Trophoblast cell (in vitro differentiated cells and primary cell): ENCODE results near the gene CCNL2.

Source experiments
- DNase-seq, 2 donors: peaks; one replicate each; pipeline ENCODE4 v3.0.0-alpha.2; 2016
- H2AFZ ChIP-seq: 2 replicates; pipeline ENCODE4 v1.6.1; 2013; ENCODE audit warnings: low read length, moderate library complexity, mild to moderate bottlenecking; ENCODE audit not compliant: insufficient read depth, poor library complexity
- H2AK5ac ChIP-seq: 2 replicates; pipeline ENCODE4 v1.6.1; 2013; ENCODE audit warnings: mild to moderate bottlenecking, low read length
- H2BK120ac ChIP-seq: 2 replicates; pipeline ENCODE4 v1.6.1; 2013; ENCODE audit warnings: low read length, mild to moderate bottlenecking, moderate library complexity; ENCODE audit not compliant: insufficient read depth, poor library complexity
- H2BK12ac ChIP-seq: 2 replicates; pipeline ENCODE4 v1.6.1; 2013; ENCODE audit warnings: mild to moderate bottlenecking, low read length, moderate library complexity
- H2BK5ac ChIP-seq: 2 replicates; pipeline ENCODE4 v1.6.1; 2013; ENCODE audit warnings: low read length, low read depth, moderate library complexity, mild to moderate bottlenecking; ENCODE audit not compliant: poor library complexity
- H3K14ac ChIP-seq: 2 replicates; pipeline ENCODE4 v1.6.1; 2013; ENCODE audit warnings: mild to moderate bottlenecking, low read length
- H3K18ac ChIP-seq: 2 replicates; pipeline ENCODE4 v1.6.1; 2013; ENCODE audit warnings: mild to moderate bottlenecking, low read length
- H3K23ac ChIP-seq: 2 replicates; pipeline ENCODE4 v1.6.1; 2013; ENCODE audit warnings: low read length
- H3K27ac ChIP-seq: 2 replicates; pipeline ENCODE4 v1.5.1; 2013; ENCODE audit warnings: low read depth, mild to moderate bottlenecking, inconsistent platforms, low read length, moderate library complexity
- H3K27me3 ChIP-seq: 2 replicates; pipeline ENCODE4 v1.6.1; 2013; ENCODE audit warnings: inconsistent platforms, mild to moderate bottlenecking, low read length, moderate library complexity; ENCODE audit not compliant: insufficient read depth
- H3K36me3 ChIP-seq, 2 experiments: 1 replicate in 1 of 2; 2 replicates in 1 of 2; pipeline ENCODE4 v1.6.1; 2013; ENCODE audit warnings: low read length in 2 of 2, mild to moderate bottlenecking in 2 of 2, moderate library complexity in 1 of 2; ENCODE audit not compliant: insufficient read depth in 2 of 2, control insufficient read depth in 1 of 2
- H3K4ac ChIP-seq: 2 replicates; pipeline ENCODE4 v1.6.1; 2013; ENCODE audit warnings: low read depth, mild to moderate bottlenecking, low read length, moderate library complexity
- H3K4me1 ChIP-seq, 2 experiments: 1 replicate in 1 of 2; 2 replicates in 1 of 2; pipeline ENCODE4 v1.6.1; 2013; ENCODE audit warnings: low read length in 2 of 2, mild to moderate bottlenecking in 2 of 2, moderate library complexity in 1 of 2; ENCODE audit not compliant: insufficient read depth in 2 of 2, control insufficient read depth in 1 of 2
- H3K4me2 ChIP-seq: 2 replicates; pipeline ENCODE4 v1.6.1; 2013; ENCODE audit warnings: inconsistent platforms, mild to moderate bottlenecking, low read length, moderate library complexity
- H3K4me3 ChIP-seq: 2 replicates; pipeline ENCODE4 v1.5.1; 2013; ENCODE audit warnings: mild to moderate bottlenecking, low read depth, low read length, inconsistent platforms
- H3K79me1 ChIP-seq: one replicate; pipeline ENCODE4 v1.6.1; 2013; ENCODE audit warnings: low read length
- H3K79me2 ChIP-seq: 2 replicates; pipeline ENCODE4 v1.6.1; 2013; ENCODE audit warnings: low read length, mild to moderate bottlenecking; ENCODE audit not compliant: control insufficient read depth, insufficient read depth, poor library complexity
- H3K9ac ChIP-seq: 2 replicates; pipeline ENCODE4 v1.6.1; 2013; ENCODE audit warnings: mild to moderate bottlenecking, low read length
- H3K9me3 ChIP-seq: 2 replicates; pipeline ENCODE4 v1.6.1; 2013; ENCODE audit warnings: low read depth, mild to moderate bottlenecking, control low read depth, inconsistent platforms, low read length; ENCODE audit not compliant: insufficient read depth
- H4K12ac ChIP-seq: 2 replicates; pipeline ENCODE4 v1.6.1; 2013; ENCODE audit warnings: low read depth, mild to moderate bottlenecking, low read length, moderate library complexity
- H4K8ac ChIP-seq: 2 replicates; pipeline ENCODE4 v1.6.1; 2013; ENCODE audit warnings: low read depth, mild to moderate bottlenecking, low read length, moderate library complexity
- H4K91ac ChIP-seq: one replicate; pipeline ENCODE4 v1.6.1; 2013; ENCODE audit warnings: low read depth, mild to moderate bottlenecking, low read length, moderate library complexity
- WGBS: extraction: QIAGEN DNeasy Blood & Tissue Kit; methylation state at CpG from one replicate; pipeline ENCODE4 v1.1.7; 2013; ENCODE audit warnings: missing lambda C conversion rate; ENCODE audit not compliant: insufficient read length, insufficient coverage; ENCODE audit errors: extremely low coverage; 5-methylcytosine and 5-hydroxymethylcytosine counted together

Gene CCNL2

GRCh38 chr1:1427106-1427819 lies 28.1 kb upstream of the CCNL2 start:
- no peak overlapping the region for H2AK5ac ChIP-seq
- H3K9ac ChIP-seq = no peak overlapping the region
- H3K4me3 ChIP-seq = peak overlapping the region; percentile 63
- peaks cover 7% of the 10 kb centered on the region for H3K79me2 ChIP-seq
- H4K91ac ChIP-seq = peak overlapping the region; percentile 91
- H4K8ac ChIP-seq = peak overlapping the region; percentile 73
- DNase-seq = peak in 1 of 2 donors; percentile 26
- no peak overlapping the region for H3K27ac ChIP-seq
- H3K27me3 ChIP-seq = no peaks in the 10 kb centered on the region
- peaks cover 45 to 48% of the 10 kb centered on the region in 2 experiments for H3K4me1 ChIP-seq
- no peaks in the 10 kb centered on the region for H3K9me3 ChIP-seq
- H4K12ac ChIP-seq = peak overlapping the region; percentile 57
- no peak overlapping the region for H2BK12ac ChIP-seq
- no peak overlapping the region for H3K23ac ChIP-seq
- WGBS = 100% methylated on average over 2 of the region's 66 CpGs
- peak overlapping the region; percentile 37 for H2BK120ac ChIP-seq
- H3K36me3 ChIP-seq = no peaks in the 10 kb centered on the region
- no peak overlapping the region for H2AFZ ChIP-seq
- H3K79me1 ChIP-seq = peaks cover 39% of the 10 kb centered on the region
- peak overlapping the region; percentile 25 for H2BK5ac ChIP-seq
- peak overlapping the region; percentile 77 for H3K14ac ChIP-seq
- H3K4me2 ChIP-seq = peak overlapping the region; percentile 61
- H3K4ac ChIP-seq = peak overlapping the region; percentile 61
- H3K18ac ChIP-seq = peak overlapping the region; percentile 72

GRCh38 chr1:1426496-1427105 lies 27.5 kb upstream of the CCNL2 start:
- Histone ChIP-seq H3K4me2 (no peak overlapping the region), H3K27me3 (no peaks in the 10 kb centered on the region), H3K18ac (no peak overlapping the region), H3K14ac (no peak overlapping the region), H2AFZ (no peak overlapping the region), H3K9ac (no peak overlapping the region), H3K9me3 (no peaks in the 10 kb centered on the region), H2AK5ac (peak overlapping the region; percentile 32), H3K23ac (no peak overlapping the region), H3K4me3 (no peak overlapping the region), H3K79me1 (peaks cover 39% of the 10 kb centered on the region), H2BK5ac (no peak overlapping the region), H3K79me2 (peaks cover 7% of the 10 kb centered on the region), H4K91ac (peak overlapping the region; percentile 63), H2BK120ac (no peak overlapping the region), H3K4ac (no peak overlapping the region), H3K27ac (no peak overlapping the region), H2BK12ac (peak overlapping the region; percentile 56), H3K4me1 (peaks cover 44 to 47% of the 10 kb centered on the region in 2 experiments), H3K36me3 (no peaks in the 10 kb centered on the region), H4K12ac (no peak overlapping the region), H4K8ac (no peak overlapping the region)
- WGBS = no CpG with 5 or more reads among the region's 19 CpGs
- no peak for DNase-seq

- Histone ChIP-seq H4K8ac (peak overlapping the region; percentile 26), H3K27me3 (no peaks in the 10 kb centered on the region), H3K79me1 (peaks cover 40% of the 10 kb centered on the region), H3K4me3 (no peak overlapping the region), H3K4me1 (peaks cover 43 to 47% of the 10 kb centered on the region in 2 experiments), H3K79me2 (peaks cover 9% of the 10 kb centered on the region), H3K9ac (no peak overlapping the region), H4K12ac (peak overlapping the region; percentile 37), H2BK120ac (no peak overlapping the region), H3K23ac (no peak overlapping the region), H3K18ac (peak overlapping the region; percentile 17), H2BK5ac (no peak overlapping the region), H2BK12ac (peak overlapping the region; percentile 64), H3K4ac (no peak overlapping the region), H3K4me2 (no peak overlapping the region), H3K36me3 (no peaks in the 10 kb centered on the region), H3K27ac (no peak overlapping the region), H3K14ac (peak overlapping the region; percentile 20), H2AK5ac (peak overlapping the region; percentile 96), H2AFZ (no peak overlapping the region), H4K91ac (peak overlapping the region; percentile 63), H3K9me3 (no peaks in the 10 kb centered on the region)
- no CpG with 5 or more reads among the region's 33 CpGs for WGBS
- no peak for DNase-seq
These were observed 26.8 kb upstream of the CCNL2 start for GRCh38 chr1:1425753-1426495.

GRCh38 chr1:1425426-1425752 lies 26.3 kb upstream of the CCNL2 start:
- WGBS = no CpG with 5 or more reads among the region's 12 CpGs
- no peak overlapping the region for H3K4me3 ChIP-seq
- H4K91ac ChIP-seq = peak overlapping the region; percentile 30

More at GRCh38 chr1:1425426-1425752, 26.3 kb upstream of the CCNL2 start:
- H3K14ac ChIP-seq = no peak overlapping the region
- H3K79me2 ChIP-seq = peaks cover 9% of the 10 kb centered on the region
- peak overlapping the region; percentile 42 for H2BK120ac ChIP-seq
- H2AK5ac ChIP-seq = no peak overlapping the region
- no peak overlapping the region for H3K23ac ChIP-seq
- no peak overlapping the region for H3K27ac ChIP-seq
- H2AFZ ChIP-seq = no peak overlapping the region
- DNase-seq = no peak
- peaks cover 43 to 47% of the 10 kb centered on the region in 2 experiments for H3K4me1 ChIP-seq
- H4K8ac ChIP-seq = peak overlapping the region; percentile 43
- peaks cover 39% of the 10 kb centered on the region for H3K79me1 ChIP-seq
- no peak overlapping the region for H3K9ac ChIP-seq
- H2BK5ac ChIP-seq = no peak overlapping the region
- H3K36me3 ChIP-seq = no peaks in the 10 kb centered on the region
- no peak overlapping the region for H3K4ac ChIP-seq
- no peaks in the 10 kb centered on the region for H3K9me3 ChIP-seq
- H4K12ac ChIP-seq = no peak overlapping the region
- H3K18ac ChIP-seq = no peak overlapping the region
- H3K4me2 ChIP-seq = no peak overlapping the region
- H2BK12ac ChIP-seq = peak overlapping the region; percentile 71
- H3K27me3 ChIP-seq = no peaks in the 10 kb centered on the region
